Right cardiac atrium (tissue), 5 donors: Measurements from ENCODE around the gene MCAT. TPM values are rescaled to one million over a fixed set of nuclear protein-coding genes. Genes with fewer than 3 reads are reported as not detected.

Experiments
- ATAC-seq, 2 donors: fragments of 200-7000 bp; cut with Tn5 transposase; one replicate each; pipeline versions ENCODE4 v1.8.0 to v1.9.1; 2020; ENCODE audit warnings: moderate library complexity in 2 of 2, mild to moderate bottlenecking in 1 of 2
- DNase-seq, 3 donors: peaks; one replicate each; pipeline ENCODE4 v3.0.0-alpha.2; 2020
- H3K27ac ChIP-seq: one replicate; pipeline ENCODE4 v1.5.1; 2013; ENCODE audit warnings: mild to moderate bottlenecking, low read length, control low read depth, moderate library complexity
- H3K27me3 ChIP-seq: one replicate; pipeline ENCODE4 v1.6.1; 2013; ENCODE audit not compliant: control insufficient read depth, insufficient read depth
- H3K4me1 ChIP-seq: one replicate; pipeline ENCODE4 v1.6.1; 2013; ENCODE audit warnings: low read length; ENCODE audit not compliant: control insufficient read depth, insufficient read depth
- H3K4me3 ChIP-seq: one replicate; pipeline ENCODE4 v1.5.1; 2013; ENCODE audit warnings: low read length, control low read depth
- H3K9me3 ChIP-seq: one replicate; pipeline ENCODE4 v1.6.1; 2013; ENCODE audit warnings: low read length; ENCODE audit not compliant: control insufficient read depth
- WGBS: extraction: QIAGEN DNeasy Blood & Tissue Kit; methylation state at CpG from one replicate; pipeline ENCODE4 v1.1.7; 2013; 5-methylcytosine and 5-hydroxymethylcytosine counted together
- intact Hi-C, 4 donors: fragments of 100-400 bp; cut with DNase I; formaldehyde crosslinking; loops; one replicate each; pipeline versions ENCODE4 v1.11.0 to v1.14.0; 2022 to 2023
- polyA plus RNA-seq: library from polyadenylated mRNA; stranded (reverse); fragments of 200-250 nt; gene quantifications from one replicate; pipeline ENCODE4 v1.2.3, GENCODE V29; 2013
- total RNA-seq, 4 donors: library from RNA; stranded (reverse); fragmentation: NEBNext Ultra II Directional; extraction: Animal tissue kit (Norgen Biotek cat#: 25700); gene quantifications; one replicate each; pipeline ENCODE4 v1.2.1, GENCODE V29; 2021
- donor health status: healthy with polysubstance abuse.
- donor health status: DM: no; HTN: yes; CAD: no.
- donor health status: DM: no; HTN: no; CAD: no.
- donor health status: DM: no; HTN: yes; CAD: no; lungs with severe emphysema.
- donor health status: DM: yes; HTN: yes; CAD: no.

The MCAT gene
- total and polyA plus RNA-seq, 5 donors = 12.5 to 14.5 (median 13.8) TPM

DNA sequence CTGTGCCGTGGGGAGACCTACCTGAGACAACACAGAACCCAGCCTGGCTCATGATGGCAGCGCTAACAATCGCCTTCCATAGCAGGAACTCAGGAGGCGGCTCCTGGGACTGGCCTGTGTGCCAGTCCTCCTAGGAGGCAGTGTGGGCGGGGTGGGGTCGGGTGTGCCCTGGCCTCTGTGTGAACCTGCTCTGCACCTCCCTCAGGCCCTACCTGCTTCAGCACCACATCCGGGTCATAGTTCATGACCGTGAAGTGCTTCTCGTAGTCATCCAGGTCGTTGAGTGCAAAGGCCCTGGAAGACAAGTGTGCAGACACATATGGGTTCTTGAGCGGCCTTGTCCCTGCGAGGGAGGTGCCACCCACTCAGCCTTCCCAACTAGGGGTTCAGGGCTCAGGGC is 28.4 kb upstream of the MCAT start:
- no peak overlapping the region for H3K27ac ChIP-seq
- peak in 1 of 2 donors; percentile 17 for ATAC-seq
- H3K4me1 ChIP-seq = no peaks in the 10 kb centered on the region
- WGBS = 88% methylated on average over 12 of the region's 12 CpGs
- DNase-seq = peak in 2 of 3 donors; percentile 23 to 34
- no peak overlapping the region for H3K4me3 ChIP-seq
- intact Hi-C loops = no loop called here
- no peaks in the 10 kb centered on the region for H3K9me3 ChIP-seq
- no peaks in the 10 kb centered on the region for H3K27me3 ChIP-seq

DNA sequence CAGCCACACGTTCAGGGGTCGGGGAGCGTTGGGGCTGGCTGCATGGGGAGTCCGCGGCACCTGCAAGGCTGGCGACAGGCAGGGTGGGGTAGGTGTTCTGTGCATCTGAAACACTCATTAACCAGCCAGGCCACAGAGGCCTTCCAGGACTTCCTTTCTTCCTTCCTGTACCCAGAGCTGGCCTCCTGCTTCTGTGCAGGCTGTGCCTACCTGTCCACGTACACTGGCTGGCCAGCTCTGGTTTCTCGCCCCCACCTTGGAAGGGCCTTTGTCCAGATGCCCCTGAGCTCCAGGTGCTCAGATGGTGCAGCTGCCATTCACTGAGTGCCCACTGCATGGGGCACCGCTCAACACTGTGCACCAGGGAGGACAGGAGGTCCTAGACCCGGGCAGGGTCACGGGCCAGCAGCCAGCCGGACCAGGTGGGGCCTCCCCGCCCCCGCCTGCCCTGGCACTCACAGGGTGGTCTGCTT is 27.9 kb upstream of the MCAT start:
- H3K4me3 ChIP-seq = no peak overlapping the region
- intact Hi-C loops = no loop called here
- ATAC-seq (no peak), DNase-seq (peak in 2 of 3 donors; percentile 34 to 40)
- H3K9me3 ChIP-seq = no peaks in the 10 kb centered on the region
- H3K4me1 ChIP-seq = no peaks in the 10 kb centered on the region
- no peaks in the 10 kb centered on the region for H3K27me3 ChIP-seq
- H3K27ac ChIP-seq = no peak overlapping the region
- 84% methylated on average over 14 of the region's 14 CpGs for WGBS

DNA sequence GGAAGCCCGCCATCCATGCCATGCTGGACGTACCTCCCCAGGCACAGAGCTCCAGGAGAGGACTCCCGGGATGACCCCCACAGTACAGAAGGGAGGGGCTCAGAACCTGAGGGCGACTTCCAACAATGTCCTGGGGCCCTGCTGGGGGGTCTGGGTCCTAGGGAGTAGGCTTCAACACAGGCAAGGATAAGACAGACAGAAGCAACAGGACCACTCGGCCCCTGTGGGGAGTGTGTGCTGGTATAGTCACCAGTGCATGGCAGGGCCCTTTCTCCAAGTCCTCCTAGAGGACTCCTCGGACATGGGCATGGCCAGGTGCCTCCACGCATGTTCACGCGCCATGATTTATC is 26.9 kb upstream of the MCAT start:
- intact Hi-C loops = no loop called here
- WGBS = 92% methylated on average over 9 of the region's 9 CpGs
- no peak for DNase-seq
- H3K4me1 ChIP-seq = no peaks in the 10 kb centered on the region
- no peaks in the 10 kb centered on the region for H3K9me3 ChIP-seq
- ATAC-seq = no peak
- no peaks in the 10 kb centered on the region for H3K27me3 ChIP-seq
- H3K27ac ChIP-seq = no peak overlapping the region
- H3K4me3 ChIP-seq = no peak overlapping the region

GRCh38 chr22:43169310-43170130 is 26.3 kb upstream of the MCAT start:
- Histone ChIP-seq H3K27ac (no peak overlapping the region), H3K4me1 (no peaks in the 10 kb centered on the region), H3K4me3 (no peak overlapping the region), H3K9me3 (no peaks in the 10 kb centered on the region), H3K27me3 (no peaks in the 10 kb centered on the region)
- intact Hi-C loops = no loop called here
- DNase-seq (peak in 2 of 3 donors; percentile 22 to 46), ATAC-seq (no peak)
- 93% methylated on average over 23 of the region's 23 CpGs for WGBS

DNA sequence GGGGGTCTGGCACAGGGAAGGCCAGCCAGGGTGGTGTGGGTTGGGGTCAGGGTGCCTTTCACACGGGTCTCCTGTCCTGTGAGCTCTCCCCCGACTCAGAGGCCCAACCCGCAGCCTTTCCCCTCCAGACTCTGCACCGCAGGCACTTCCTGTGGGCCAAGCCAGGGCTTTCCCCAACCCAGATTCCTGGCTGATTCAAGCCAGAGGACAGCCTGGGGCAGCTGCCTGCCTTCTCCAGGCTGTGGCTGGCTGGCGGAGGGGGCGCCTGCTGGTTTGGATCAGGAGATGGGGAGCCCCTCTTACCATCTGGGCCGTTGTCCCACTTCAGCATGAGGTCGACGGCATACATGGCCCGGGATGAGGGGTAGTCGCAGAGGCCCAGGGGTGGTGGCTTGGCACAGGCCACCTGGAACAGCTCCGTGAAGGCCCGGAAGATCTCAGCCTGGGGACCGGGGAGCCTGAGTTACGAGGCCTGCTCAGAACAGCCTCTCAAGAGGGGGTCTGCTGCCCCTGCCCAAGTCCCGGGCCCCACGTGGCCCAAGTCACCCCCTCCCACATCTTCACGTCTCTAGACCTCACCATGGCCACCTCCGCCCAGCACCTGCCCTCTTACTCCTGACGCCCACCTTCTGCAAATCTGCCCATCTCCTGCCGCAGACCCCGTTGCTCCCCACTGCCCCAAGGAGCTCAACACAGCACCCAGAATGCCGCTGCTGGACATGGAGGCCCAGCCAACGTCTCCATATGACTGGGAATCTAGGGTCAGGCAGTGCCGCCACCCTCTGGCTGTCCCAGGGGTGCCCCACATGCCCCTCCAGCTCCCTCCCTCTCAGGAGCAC is 25.5 kb upstream of the MCAT start:
- peaks cover 4% of the 10 kb centered on the region for H3K4me1 ChIP-seq
- peak in 1 of 3 donors; percentile 69 for DNase-seq
- H3K4me3 ChIP-seq = no peak overlapping the region
- no peaks in the 10 kb centered on the region for H3K9me3 ChIP-seq
- no peaks in the 10 kb centered on the region for H3K27me3 ChIP-seq
- WGBS = 80% methylated on average over 25 of the region's 25 CpGs
- intact Hi-C loops = no loop called here
- H3K27ac ChIP-seq = no peak overlapping the region
- ATAC-seq = no peak

GRCh38 chr22:43167001-43167589 is 23.9 kb upstream of the MCAT start:
- intact Hi-C loops = no loop called here
- ATAC-seq (no peak), DNase-seq (peak in 1 of 3 donors; percentile 40)
- Histone ChIP-seq H3K4me3 (no peak overlapping the region), H3K27ac (no peak overlapping the region), H3K4me1 (peaks cover 4% of the 10 kb centered on the region), H3K9me3 (no peaks in the 10 kb centered on the region), H3K27me3 (no peaks in the 10 kb centered on the region)
- WGBS = 92% methylated on average over 19 of the region's 19 CpGs

DNA sequence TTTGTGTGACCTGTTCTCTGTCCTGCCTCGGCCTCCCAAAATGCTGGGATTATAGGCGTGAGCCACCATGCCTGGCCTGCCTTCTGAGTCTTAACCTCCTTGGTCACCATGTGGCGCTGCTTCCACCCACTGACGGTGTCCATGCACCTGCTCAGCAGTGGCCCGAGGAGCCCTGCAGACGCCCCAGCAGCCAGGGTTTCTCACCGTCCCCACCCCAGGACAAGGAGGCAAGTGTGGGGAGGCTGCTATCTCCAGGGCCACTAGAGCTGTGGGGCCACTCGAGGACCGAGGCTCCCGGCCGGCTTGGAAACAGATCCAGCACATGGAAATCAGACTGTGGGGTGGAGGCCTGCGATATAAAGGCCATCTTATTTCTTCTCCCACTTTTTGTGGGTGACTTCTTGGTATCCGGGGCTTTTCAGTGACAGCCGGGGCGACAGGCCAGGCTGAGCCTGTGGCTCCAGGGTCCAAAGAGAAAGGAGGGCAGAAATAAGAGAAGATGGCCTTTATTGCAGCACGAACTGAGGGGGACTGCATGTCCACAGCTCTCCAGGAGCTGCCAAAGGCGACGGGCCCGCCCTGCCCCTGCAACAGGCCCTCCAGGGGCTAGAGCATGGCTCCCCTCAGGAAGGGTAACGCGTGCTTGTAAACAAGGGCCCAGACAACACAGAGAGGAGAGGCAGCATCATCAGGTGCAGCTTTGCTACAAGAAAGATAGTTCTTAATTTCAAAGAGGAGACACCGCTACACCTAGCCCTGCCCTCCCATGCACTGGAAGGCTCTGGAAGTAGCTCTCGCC is 23.1 kb upstream of the MCAT start:
- DNase-seq (no peak), ATAC-seq (no peak)
- no peaks in the 10 kb centered on the region for H3K27me3 ChIP-seq
- H3K9me3 ChIP-seq = no peaks in the 10 kb centered on the region
- WGBS = 90% methylated on average over 23 of the region's 23 CpGs
- no peak overlapping the region for H3K27ac ChIP-seq
- no peak overlapping the region for H3K4me3 ChIP-seq
- peaks cover 4% of the 10 kb centered on the region for H3K4me1 ChIP-seq
- intact Hi-C loops = no loop called here

DNA sequence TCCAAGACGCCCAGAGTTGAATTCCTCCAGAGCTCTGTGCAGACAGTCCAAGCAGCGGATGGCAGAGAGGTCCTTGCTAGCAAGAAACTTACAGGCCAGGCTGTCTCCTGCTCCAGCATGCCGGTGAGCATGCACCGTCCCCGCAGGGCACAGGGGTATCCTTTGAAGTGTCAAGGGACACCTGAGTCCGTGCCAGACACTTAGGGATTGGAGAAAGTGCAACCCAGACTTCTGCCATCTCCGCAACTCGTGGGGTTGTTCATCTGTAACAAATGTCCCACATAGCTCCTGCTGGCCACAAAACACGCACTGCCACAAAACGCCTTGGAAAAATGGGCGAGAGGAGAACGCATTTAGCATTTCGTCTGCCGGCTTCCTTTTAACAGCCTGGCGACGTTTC is 21.4 kb upstream of the MCAT start:
- Histone ChIP-seq H3K9me3 (no peaks in the 10 kb centered on the region), H3K27ac (no peak overlapping the region), H3K27me3 (no peaks in the 10 kb centered on the region), H3K4me3 (no peak overlapping the region), H3K4me1 (peaks cover 4% of the 10 kb centered on the region)
- intact Hi-C loops = no loop called here
- DNase-seq = no peak
- no peak for ATAC-seq
- WGBS = 32% methylated on average over 16 of the region's 16 CpGs

GRCh38 chr22:43163241-43163795 is 20.1 kb upstream of the MCAT start:
- no peaks in the 10 kb centered on the region for H3K9me3 ChIP-seq
- H3K27me3 ChIP-seq = no peaks in the 10 kb centered on the region
- intact Hi-C loops = no loop called here
- peaks cover 4% of the 10 kb centered on the region for H3K4me1 ChIP-seq
- no peak overlapping the region for H3K27ac ChIP-seq
- H3K4me3 ChIP-seq = no peak overlapping the region
- peak in 1 of 3 donors; percentile 15 for DNase-seq
- ATAC-seq = peak in 1 of 2 donors; percentile 6
- WGBS = 82% methylated on average over 18 of the region's 18 CpGs

- WGBS = 95% methylated on average over 24 of the region's 24 CpGs
- intact Hi-C loops = no loop called here
- H3K4me1 ChIP-seq = peaks cover 4% of the 10 kb centered on the region
Measured at GRCh38 chr22:43162412-43163150, 19.4 kb upstream of the MCAT start.

More at GRCh38 chr22:43162412-43163150, 19.4 kb upstream of the MCAT start:
- ATAC-seq (no peak), DNase-seq (peak in 1 of 3 donors; percentile 9)
- Histone ChIP-seq H3K27me3 (no peaks in the 10 kb centered on the region), H3K27ac (no peak overlapping the region), H3K4me3 (no peak overlapping the region), H3K9me3 (no peaks in the 10 kb centered on the region)
